Measurements from ENCODE around the gene CYB5D1.
A peak's percentile ranks its signal among the peaks of the same experiment; 100 is the strongest.

The CYB5D1 gene

GRCh38 chr17:7897773-7898172 is 40.0 kb downstream of the CYB5D1 start:
- H3K4me3 ChIP-seq (ENCODE audit: low read depth, low read length): no peak overlapping the region
- peak; percentile 10; the same call in 1 of the 2 replicates for TF ChIP-seq CTCF (IDR thresholded peaks at IDR 0.05; ENCODE audit: control insufficient read depth, extremely low read depth, insufficient read depth)
- no peak for DNase-seq (ENCODE audit: low read depth)

GRCh38 chr17:7903154-7904103 is 45.6 kb downstream of the CYB5D1 start:
- peak; percentile 90 for DNase-seq (ENCODE audit: low read depth)
- H3K4me3 ChIP-seq (ENCODE audit: low read depth, low read length): no peak overlapping the region
- TF ChIP-seq CTCF (IDR thresholded peaks at IDR 0.05; ENCODE audit: control insufficient read depth, extremely low read depth, insufficient read depth): no peak

- no peak for TF ChIP-seq CTCF (IDR thresholded peaks at IDR 0.05; ENCODE audit: control insufficient read depth, extremely low read depth, insufficient read depth)
- DNase-seq (ENCODE audit: low read depth): no peak
- H3K4me3 ChIP-seq (ENCODE audit: low read depth, low read length): no peak overlapping the region
Measured at GRCh38 chr17:7909089-7909488, 51.3 kb downstream of the CYB5D1 start.

- no peak overlapping the region for H3K4me3 ChIP-seq (ENCODE audit: low read depth, low read length)
- no peak for DNase-seq (ENCODE audit: low read depth)
- TF ChIP-seq CTCF (IDR thresholded peaks at IDR 0.05; ENCODE audit: control insufficient read depth, extremely low read depth, insufficient read depth): no peak
Measured at GRCh38 chr17:7910281-7910680, 52.5 kb downstream of the CYB5D1 start.

GRCh38 chr17:7910711-7911110 is 52.9 kb downstream of the CYB5D1 start:
- no peak for TF ChIP-seq CTCF (IDR thresholded peaks at IDR 0.05; ENCODE audit: control insufficient read depth, extremely low read depth, insufficient read depth)
- H3K4me3 ChIP-seq (ENCODE audit: low read depth, low read length): no peak overlapping the region
- DNase-seq (ENCODE audit: low read depth): no peak

- no peak for DNase-seq (ENCODE audit: low read depth)
- no peak overlapping the region for H3K4me3 ChIP-seq (ENCODE audit: low read depth, low read length)
- TF ChIP-seq CTCF (IDR thresholded peaks at IDR 0.05; ENCODE audit: control insufficient read depth, extremely low read depth, insufficient read depth): no peak
Measured at GRCh38 chr17:7911116-7911515, 53.3 kb downstream of the CYB5D1 start.

Data from LNCaP clone FGC (cell line).